ENCODE measurements around the gene ASTN2. TPM values are rescaled to one million over a fixed set of nuclear protein-coding genes. Genes with fewer than 3 reads are reported as not detected.

Gene ASTN2
- total and polyA plus RNA-seq, 2 experiments from 2014 or later: 5.8 to 7.5 TPM

DNA sequence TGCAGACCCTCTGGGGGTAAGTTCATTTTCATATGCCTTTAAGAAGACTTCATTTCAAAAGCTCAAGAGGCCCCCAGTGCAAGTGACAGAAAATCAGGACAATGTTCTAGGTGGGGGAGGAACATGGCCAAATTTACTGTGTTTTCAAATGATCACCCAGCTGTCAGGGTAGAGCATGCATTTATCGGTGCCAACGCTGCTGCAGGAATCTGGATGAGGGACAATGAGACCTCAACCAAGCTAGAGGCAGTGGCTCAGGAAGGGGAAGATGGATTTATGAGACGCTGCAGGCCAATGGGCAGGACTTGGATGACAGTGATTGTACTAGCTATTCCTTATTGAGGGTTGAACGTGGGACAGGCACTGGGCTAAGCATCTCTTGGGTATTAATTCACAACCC is 278.4 kb downstream of the ASTN2 start:
- Histone ChIP-seq H4K20me1 (ENCODE audit: insufficient read depth) (no peaks in the 10 kb centered on the region), H3K9ac (no peak overlapping the region), H3K4me1 (ENCODE audit: insufficient read depth) (no peaks in the 10 kb centered on the region), H3K27ac (no peak overlapping the region), H3K27me3 (replicated peaks; ENCODE audit: insufficient read depth) (no peaks in the 10 kb centered on the region), H3K4me3 (no peak overlapping the region), H2AFZ (no peak overlapping the region), H3K36me3 (ENCODE audit: low read depth) (no peaks in the 10 kb centered on the region), H3K79me2 (ENCODE audit: insufficient read depth) (no peaks in the 10 kb centered on the region), H3K9me2 (ENCODE audit: insufficient read depth) (no peaks in the 10 kb centered on the region), H3K9me3 (ENCODE audit: low read depth) (no peaks in the 10 kb centered on the region), H3F3A (ENCODE audit: insufficient read depth) (no peaks in the 10 kb centered on the region), H3K4me2 (ENCODE audit: unreplicated experiment) (no peak overlapping the region)
- 33 to 37% methylated on average over 4 of the region's 4 CpGs for WGBS, 2 experiments (ENCODE audit: low coverage in 1 of 2, low lambda C conversion rate in 2 of 2, missing lambda C conversion rate in 2 of 2)
- DNase-seq: no peak
- TF ChIP-seq EZH2phosphoT487 (IDR thresholded peaks at IDR 0.05; ENCODE audit: insufficient read depth, low read depth) (no peak), EZH2 (IDR thresholded peaks at IDR 0.05; ENCODE audit: insufficient read depth, poor library complexity, severe bottlenecking) (no peak)
- in situ Hi-C loops (cut with MboI): no loop called here

DNA sequence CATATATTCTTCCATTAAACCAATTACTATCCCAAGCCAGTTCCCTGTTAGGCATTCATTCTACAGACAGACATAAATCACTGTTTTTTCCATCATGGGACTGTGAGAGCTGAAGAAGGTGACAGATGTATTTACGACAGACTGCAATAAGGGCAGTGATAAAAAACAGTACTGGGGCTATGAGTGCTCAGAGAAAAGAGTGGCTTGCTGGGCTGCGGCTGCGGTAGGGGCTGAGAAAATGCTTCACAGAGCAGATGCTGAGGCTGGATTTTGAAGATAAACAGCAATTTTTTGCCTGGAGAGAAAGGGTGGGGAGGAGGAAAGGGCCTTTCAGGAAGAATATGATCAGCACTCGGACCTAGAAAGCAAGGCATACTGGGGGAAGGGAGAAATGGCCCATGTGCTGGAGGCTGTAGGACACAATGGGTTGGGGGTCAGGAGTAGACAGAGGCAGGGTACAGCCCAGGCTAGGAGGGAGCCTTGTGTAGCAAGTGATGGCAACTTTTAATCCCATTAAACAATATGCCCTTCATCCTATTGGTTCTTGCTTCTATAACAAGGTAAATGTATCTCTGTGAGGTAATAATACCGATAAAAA is 279.3 kb downstream of the ASTN2 start:
- H3K9me2 ChIP-seq (ENCODE audit: insufficient read depth): no peaks in the 10 kb centered on the region
- no peak overlapping the region for H2AFZ ChIP-seq
- WGBS, 2 experiments (ENCODE audit: low coverage in 1 of 2, low lambda C conversion rate in 2 of 2, missing lambda C conversion rate in 2 of 2): 23 to 24% methylated on average over 5 of the region's 5 CpGs
- no peaks in the 10 kb centered on the region for H3K36me3 ChIP-seq (ENCODE audit: low read depth)
- H4K20me1 ChIP-seq (ENCODE audit: insufficient read depth): no peaks in the 10 kb centered on the region
- no peaks in the 10 kb centered on the region for H3K9me3 ChIP-seq (ENCODE audit: low read depth)
- no peaks in the 10 kb centered on the region for H3K79me2 ChIP-seq (ENCODE audit: insufficient read depth)
- DNase-seq: no peak
- H3K27ac ChIP-seq: no peak overlapping the region
- H3K9ac ChIP-seq: no peak overlapping the region
- H3K4me3 ChIP-seq: no peak overlapping the region
- no peaks in the 10 kb centered on the region for H3F3A ChIP-seq (ENCODE audit: insufficient read depth)
- no peak for TF ChIP-seq EZH2phosphoT487 (IDR thresholded peaks at IDR 0.05; ENCODE audit: insufficient read depth, low read depth)
- TF ChIP-seq EZH2 (IDR thresholded peaks at IDR 0.05; ENCODE audit: insufficient read depth, poor library complexity, severe bottlenecking): no peak
- in situ Hi-C loops (cut with MboI): no loop called here
- H3K4me1 ChIP-seq (ENCODE audit: insufficient read depth): no peaks in the 10 kb centered on the region
- no peaks in the 10 kb centered on the region for H3K27me3 ChIP-seq (replicated peaks; ENCODE audit: insufficient read depth)
- no peak overlapping the region for H3K4me2 ChIP-seq (ENCODE audit: unreplicated experiment)

DNA sequence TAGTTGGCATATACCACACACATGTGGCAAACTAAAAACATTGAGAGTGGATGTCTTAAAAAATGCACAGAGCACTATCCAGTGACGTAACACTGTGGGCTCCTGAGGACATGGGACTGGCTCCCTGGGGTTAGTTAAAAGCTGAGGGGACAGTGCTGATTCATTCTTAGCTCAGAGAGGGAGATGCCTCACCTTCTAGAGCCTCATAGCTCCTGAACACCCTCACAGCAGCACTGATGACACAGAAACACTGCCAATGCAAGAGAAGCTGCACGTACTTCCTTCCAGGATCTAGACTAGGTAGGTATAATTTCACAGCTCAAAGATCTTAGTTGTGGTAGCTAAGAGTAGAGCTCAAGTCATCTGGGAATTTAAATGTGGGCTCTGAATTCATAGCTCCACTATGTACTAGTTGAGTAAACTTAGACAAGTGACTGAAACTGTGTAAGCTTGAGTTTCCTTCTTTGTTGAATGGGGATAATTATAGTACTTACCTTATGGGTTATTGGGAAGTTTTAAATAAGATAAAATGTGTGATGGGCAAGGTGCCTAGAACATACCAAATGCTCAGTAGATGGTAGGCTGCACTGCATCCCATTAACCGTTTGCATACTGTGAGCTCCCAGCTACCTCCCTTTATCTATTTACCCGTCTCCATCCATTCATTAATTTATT is 279.9 kb downstream of the ASTN2 start:
- Histone ChIP-seq H3K27ac (no peak overlapping the region), H3K79me2 (ENCODE audit: insufficient read depth) (no peaks in the 10 kb centered on the region), H3K9me3 (ENCODE audit: low read depth) (no peaks in the 10 kb centered on the region), H3K36me3 (ENCODE audit: low read depth) (no peaks in the 10 kb centered on the region), H3F3A (ENCODE audit: insufficient read depth) (no peaks in the 10 kb centered on the region), H3K27me3 (replicated peaks; ENCODE audit: insufficient read depth) (no peaks in the 10 kb centered on the region), H2AFZ (no peak overlapping the region), H3K4me3 (no peak overlapping the region), H3K9me2 (ENCODE audit: insufficient read depth) (no peaks in the 10 kb centered on the region), H3K4me1 (ENCODE audit: insufficient read depth) (no peaks in the 10 kb centered on the region), H4K20me1 (ENCODE audit: insufficient read depth) (no peaks in the 10 kb centered on the region), H3K4me2 (ENCODE audit: unreplicated experiment) (no peak overlapping the region), H3K9ac (no peak overlapping the region)
- no peak for DNase-seq
- 28 to 36% methylated on average over 4 of the region's 4 CpGs for WGBS, 2 experiments (ENCODE audit: low coverage in 1 of 2, low lambda C conversion rate in 2 of 2, missing lambda C conversion rate in 2 of 2)
- in situ Hi-C loops (cut with MboI): no loop called here
- no peak for TF ChIP-seq EZH2 (IDR thresholded peaks at IDR 0.05; ENCODE audit: insufficient read depth, poor library complexity, severe bottlenecking)
- no peak for TF ChIP-seq EZH2phosphoT487 (IDR thresholded peaks at IDR 0.05; ENCODE audit: insufficient read depth, low read depth)

DNA sequence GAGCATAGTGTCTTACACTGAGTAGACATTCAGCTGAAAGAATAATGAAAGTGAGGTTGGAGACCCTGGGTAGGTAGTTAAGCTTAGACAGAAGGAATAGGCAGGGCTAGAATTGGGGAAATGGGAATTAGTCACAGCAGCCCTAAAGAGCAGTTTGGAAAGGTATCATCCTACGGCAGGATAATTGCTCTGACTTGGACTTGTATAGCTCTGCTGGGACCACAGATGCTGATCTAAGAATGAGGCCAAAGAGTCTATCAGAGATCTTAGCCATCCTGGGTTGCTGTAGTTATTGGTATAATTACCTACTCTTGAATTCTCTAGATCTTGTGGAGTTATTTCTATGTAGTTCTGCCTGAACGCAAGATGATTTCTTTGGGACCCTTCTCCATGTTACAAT is 288.0 kb downstream of the ASTN2 start:
- no peak overlapping the region for H2AFZ ChIP-seq
- H3K4me1 ChIP-seq (ENCODE audit: insufficient read depth): no peaks in the 10 kb centered on the region
- no peaks in the 10 kb centered on the region for H3K9me2 ChIP-seq (ENCODE audit: insufficient read depth)
- H3K4me2 ChIP-seq (ENCODE audit: unreplicated experiment): no peak overlapping the region
- no peaks in the 10 kb centered on the region for H4K20me1 ChIP-seq (ENCODE audit: insufficient read depth)
- in situ Hi-C loops (cut with MboI): no loop called here
- TF ChIP-seq EZH2phosphoT487 (IDR thresholded peaks at IDR 0.05; ENCODE audit: insufficient read depth, low read depth) (no peak), EZH2 (IDR thresholded peaks at IDR 0.05; ENCODE audit: insufficient read depth, poor library complexity, severe bottlenecking) (no peak)
- H3K27ac ChIP-seq: no peak overlapping the region
- no peaks in the 10 kb centered on the region for H3K36me3 ChIP-seq (ENCODE audit: low read depth)
- H3F3A ChIP-seq (ENCODE audit: insufficient read depth): no peaks in the 10 kb centered on the region
- no peaks in the 10 kb centered on the region for H3K79me2 ChIP-seq (ENCODE audit: insufficient read depth)
- DNase-seq: no peak
- H3K9me3 ChIP-seq (ENCODE audit: low read depth): no peaks in the 10 kb centered on the region
- H3K9ac ChIP-seq: no peak overlapping the region
- H3K4me3 ChIP-seq: no peak overlapping the region
- no peaks in the 10 kb centered on the region for H3K27me3 ChIP-seq (replicated peaks; ENCODE audit: insufficient read depth)
- 66 to 73% methylated on average over 2 of the region's 2 CpGs for WGBS, 2 experiments (ENCODE audit: low coverage in 1 of 2, low lambda C conversion rate in 2 of 2, missing lambda C conversion rate in 2 of 2)

Data from GM23248 (cell line).